Superior temporal gyrus (tissue), 1 donor: ENCODE data around the gene TNFRSF4.
"Not testable (repeated sequence)": the region's sequence is repeated elsewhere in the genome, so short reads cannot be mapped to it uniquely, and the experiment has no call there.

ENCODE experiments used
- DNase-seq: peaks from one replicate; pipeline ENCODE4 v3.0.0-alpha.2; 2016; ENCODE audit errors: extremely low spot score

TNFRSF4 gene

GRCh38 chr1:1202831-1203560, 11.0 kb downstream of the TNFRSF4 start:
- DNase-seq: no peak

DNA sequence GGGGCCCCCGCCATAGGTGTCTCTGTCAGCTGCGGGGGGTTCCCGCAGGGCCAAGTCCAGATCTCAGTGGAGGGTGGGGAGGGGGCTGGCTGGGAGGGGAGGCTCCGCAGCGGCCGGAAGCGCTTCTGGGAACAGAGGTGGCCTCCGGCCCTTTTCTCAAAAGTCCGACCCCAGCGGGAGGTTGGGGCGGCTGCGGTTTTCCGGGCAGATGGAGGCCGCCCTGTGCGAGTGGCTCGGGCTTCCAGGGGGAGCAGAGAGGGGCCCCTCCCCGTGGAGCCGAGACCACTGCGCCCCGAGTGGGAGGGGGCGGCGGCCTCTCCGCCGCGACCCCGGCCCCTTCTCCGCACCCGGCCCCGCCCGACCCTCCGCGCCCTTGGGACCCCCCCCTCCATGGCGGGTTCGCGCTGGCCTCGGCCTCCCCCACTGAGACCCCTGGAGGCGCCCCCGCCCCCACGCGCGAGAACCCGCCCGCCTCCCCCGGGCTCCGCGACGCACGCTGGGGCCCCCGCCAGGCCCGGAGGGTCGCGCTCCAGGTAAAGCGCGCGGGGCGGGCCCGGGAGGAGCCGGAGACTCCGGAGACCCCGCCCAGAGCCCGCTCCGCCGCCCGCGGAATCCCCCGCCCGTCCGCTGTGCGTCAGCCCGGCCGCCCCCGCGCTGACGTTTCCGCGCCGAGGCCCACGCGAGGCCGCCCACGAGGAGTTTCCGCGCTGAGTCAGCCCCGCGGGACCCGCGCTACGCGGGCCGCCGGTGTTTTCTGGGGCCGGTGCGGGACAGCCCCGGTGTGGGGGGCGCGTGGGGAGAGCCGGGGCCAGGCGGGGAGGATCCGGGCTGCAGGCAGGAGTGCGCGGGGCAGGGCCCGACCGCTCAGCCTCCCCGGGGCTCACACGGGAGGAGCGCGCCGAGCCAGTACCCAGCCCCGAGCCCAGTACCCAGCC, 12.8 kb downstream of the TNFRSF4 start:
- no peak for DNase-seq

- no peak for DNase-seq
Observed at GRCh38 chr1:1199961-1200875, 13.7 kb downstream of the TNFRSF4 start.

- DNase-seq: no peak
Observed at GRCh38 chr1:1199141-1199960, 14.6 kb downstream of the TNFRSF4 start.

DNA sequence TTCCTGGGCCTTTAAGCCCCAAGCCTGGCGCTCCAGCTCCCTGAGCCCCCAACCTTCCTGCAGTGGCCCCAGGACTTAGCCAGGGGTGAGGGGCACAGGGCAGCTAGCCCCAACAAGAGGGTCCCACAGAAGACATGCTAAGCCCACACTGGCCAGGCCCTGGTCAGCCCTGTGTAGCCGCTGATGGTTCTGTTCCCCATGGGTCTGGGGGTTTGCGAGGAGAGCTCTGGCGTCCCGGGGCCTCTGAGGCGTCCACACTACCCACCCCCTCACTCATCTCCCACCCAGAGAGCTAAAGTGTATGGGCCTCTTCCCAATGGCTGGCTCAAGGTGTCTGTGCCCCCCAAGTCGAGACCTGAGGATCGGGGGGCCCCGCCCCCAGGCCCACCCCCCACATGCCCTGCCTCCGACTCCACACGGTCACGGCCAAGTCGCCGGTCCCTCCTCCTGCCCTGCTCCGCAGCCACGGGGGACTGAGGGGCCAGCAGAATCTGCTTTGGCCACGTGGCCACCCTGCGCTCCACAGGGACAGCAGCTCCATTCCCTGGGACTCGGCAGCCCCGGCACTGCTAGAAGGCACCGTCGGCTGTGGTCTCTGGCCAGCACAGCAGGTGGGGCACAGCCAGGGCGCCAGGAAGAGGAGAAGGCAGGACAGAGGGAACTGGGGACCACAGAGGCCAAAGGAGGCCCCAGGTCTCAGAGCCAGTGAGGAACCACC, 15.4 kb downstream of the TNFRSF4 start:
- DNase-seq: no peak

DNA sequence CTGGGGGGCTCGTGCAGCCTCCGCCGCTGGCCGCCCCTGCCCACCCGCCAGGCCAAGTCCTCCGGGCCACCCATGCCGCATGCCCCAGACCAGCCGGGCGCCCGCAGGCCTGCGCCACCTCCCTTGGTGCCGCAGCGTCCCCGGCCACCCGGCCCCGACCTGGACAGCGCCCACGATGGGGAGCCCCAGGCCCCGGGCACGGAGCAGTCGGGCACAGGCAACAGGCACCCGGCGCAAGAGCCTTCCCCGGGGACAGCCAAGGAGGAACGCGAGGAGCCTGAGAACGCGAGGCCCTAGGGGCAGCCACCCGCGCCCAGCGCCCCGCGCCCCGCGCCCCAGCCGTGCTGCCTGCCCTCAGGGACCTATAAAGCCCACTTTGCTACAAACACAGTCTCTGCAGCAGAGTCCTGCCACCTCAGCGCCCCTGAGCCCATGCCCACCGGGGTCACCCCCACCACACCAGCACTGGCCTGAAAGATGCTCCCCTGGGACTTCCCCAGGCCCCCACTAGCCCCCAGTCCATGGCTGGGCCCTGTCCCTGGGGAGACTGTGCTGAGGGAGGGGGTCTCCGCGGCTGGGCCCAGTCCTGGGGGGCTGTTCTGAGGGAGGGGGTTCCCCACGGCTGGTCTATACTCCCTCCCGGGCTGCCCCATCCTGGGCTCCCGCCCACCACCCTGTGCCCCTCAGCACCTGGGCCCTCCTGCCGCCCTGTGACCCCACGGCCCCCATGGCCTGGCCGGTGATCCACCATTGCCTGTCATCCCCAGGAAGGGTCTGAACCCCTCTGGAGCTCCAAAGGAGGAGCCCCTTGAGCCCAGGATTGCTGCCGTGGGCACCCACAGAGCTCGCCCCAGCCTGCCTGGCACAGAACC, 16.2 kb downstream of the TNFRSF4 start:
- no peak for DNase-seq

- DNase-seq: no peak
Observed at GRCh38 chr1:1197188-1197500, 16.8 kb downstream of the TNFRSF4 start.

GRCh38 chr1:1196431-1197187, 17.3 kb downstream of the TNFRSF4 start:
- no peak for DNase-seq

DNA sequence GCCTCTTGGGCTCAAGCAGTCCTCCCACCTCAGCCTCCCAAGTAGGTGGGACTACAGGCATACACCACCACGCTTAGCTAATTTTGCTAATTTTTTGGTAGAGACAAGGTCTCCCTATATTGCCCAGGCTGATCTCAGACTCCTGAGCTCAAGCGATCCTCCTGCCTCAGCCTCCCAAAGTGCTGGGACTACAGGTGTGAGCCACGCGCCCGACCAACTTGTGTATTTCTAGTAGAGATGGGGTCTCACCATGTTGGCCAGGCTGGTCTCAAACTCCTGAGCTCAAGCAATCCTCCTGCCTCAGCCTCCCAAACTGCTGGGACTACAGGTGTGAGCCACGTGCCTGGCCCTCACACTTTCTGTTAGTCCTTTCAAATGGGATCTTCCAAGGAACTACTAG, 18.2 kb downstream of the TNFRSF4 start:
- not testable (repeated sequence) for DNase-seq

- DNase-seq: no peak
Observed at GRCh38 chr1:1194723-1195122, 19.2 kb downstream of the TNFRSF4 start.

DNA sequence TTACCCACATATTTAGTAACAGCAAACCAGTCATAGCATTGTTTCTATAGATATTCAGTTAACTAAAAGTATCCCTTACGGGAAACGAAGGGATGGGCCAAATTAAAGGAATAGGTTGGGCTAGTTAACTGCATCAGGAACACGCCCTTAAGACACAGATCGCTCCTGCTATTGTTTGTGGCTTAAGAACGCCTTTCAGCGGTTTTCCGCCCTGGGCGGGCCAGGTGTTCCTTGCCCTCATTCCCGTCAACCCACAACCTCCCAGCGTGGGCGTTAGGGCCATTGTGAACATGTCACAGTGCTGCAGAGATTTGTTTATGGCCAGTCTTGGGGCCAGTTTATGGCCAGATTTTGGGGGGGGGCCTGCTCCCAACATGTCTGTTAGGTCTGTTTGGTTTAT, 22.2 kb downstream of the TNFRSF4 start:
- no peak for DNase-seq

DNA sequence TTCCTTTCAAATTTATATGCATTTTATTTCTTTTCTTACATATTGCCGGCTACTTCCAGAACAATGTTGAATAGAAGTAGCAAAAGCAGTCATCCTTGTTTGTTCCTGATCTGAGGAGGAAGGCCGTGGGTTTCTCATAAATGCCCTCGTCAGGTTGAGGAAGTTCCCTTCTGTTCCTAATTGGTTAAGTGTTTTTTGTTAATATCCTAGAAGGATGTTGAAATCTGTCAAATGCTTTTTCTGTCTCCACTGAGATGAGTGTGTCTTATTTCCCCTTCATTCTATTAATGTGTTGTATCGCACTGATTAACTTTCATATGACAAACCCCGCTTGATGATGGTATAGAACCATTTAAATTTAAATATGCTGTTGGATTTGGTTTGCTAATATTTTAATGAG, 24.8 kb downstream of the TNFRSF4 start:
- no peak for DNase-seq

GRCh38 chr1:1187938-1188337, 26.0 kb downstream of the TNFRSF4 start:
- no peak for DNase-seq

DNA sequence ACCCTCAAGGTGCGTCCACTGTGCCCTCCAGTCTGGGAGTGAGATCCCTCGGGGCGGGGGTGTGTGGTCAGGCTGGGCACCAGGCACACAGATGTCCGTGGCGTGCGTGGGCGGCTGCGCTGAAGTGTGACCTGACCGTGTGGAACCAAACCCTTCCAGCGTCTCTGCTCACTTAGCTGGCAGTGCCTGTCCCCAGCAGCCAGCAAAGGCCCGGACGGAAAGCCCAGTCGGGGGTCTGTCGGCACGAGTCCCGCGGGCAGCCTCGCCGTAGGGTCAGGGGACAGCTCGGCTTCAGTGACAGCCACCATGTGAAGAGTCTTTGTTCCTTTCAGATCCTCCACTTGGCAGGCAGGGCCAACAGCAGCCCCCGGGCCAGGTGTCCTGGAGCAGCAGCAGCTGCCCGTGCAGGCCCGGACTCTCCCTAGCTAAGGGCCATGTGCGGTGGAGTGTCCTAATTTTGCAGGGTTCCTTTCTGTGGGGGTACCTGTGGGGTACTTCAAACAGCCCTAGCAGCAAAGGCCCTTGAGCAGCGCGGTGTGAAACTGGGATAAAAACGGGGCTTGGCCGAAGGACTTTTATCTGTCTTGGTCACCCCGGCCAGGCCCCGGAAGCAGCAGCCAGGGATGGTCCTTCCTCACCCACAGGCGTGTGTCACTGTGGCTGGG, 28.7 kb downstream of the TNFRSF4 start:
- DNase-seq: peak; percentile 45

DNA sequence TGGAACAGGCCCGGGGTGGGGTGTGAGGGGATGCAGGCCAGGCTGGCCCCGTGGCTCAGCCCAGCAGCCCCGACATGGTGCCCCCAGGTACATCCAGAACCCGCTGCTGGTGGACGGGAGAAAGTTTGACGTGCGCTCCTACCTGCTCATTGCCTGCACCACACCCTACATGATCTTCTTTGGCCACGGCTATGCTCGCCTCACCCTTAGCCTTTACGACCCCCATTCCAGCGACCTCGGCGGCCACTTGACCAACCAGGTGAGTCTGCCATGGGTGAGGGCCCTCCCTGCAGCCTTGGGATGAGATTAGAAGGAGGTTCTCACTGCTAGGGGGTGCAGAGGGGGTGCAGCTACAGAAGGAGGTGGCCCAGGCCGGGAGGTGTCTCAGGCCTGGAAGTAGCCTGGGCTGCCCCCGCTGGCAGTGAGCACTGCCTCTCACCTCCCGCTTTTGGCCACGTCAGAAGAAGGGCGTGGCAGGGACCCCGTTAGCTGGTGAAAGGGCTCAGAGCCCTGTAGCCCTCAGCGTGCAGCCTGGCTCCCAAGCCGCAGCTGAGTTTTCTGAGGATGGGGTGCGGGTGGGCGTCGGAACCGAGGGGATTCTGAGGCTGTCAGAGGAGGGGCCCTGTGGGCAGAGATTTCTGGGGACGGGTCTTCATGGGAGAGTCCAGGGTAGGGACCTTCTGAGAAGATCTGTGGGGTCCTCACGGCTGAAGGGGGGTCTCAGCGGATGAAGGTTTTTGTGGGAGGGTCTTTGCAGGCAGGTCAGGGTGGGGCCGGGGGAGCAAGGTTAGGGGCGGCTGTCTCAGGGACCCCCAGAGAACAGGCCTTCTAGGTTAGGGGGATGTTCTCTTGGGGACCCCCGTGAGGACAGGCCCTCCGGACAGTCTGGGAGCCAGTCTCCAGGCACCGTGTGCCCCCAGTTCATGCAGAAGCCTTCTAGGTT, 29.8 kb downstream of the TNFRSF4 start:
- no peak for DNase-seq

- no peak for DNase-seq
Observed at GRCh38 chr1:1183221-1183747, 30.7 kb downstream of the TNFRSF4 start.
